Skeletal muscle tissue (tissue), 4 donors: ENCODE data around the gene TMTC2. TPM values are rescaled to one million over a fixed set of nuclear protein-coding genes. Genes with fewer than 3 reads are reported as not detected.
"Not testable (repeated sequence)": the region's sequence is repeated elsewhere in the genome, so short reads cannot be mapped to it uniquely, and the experiment has no call there.

Source experiments
- H3K27ac ChIP-seq: one replicate; pipeline ENCODE4 v1.7.0; 2013; ENCODE audit warnings: mild to moderate bottlenecking, low read depth, low read length, inconsistent platforms
- H3K27me3 ChIP-seq, 3 donors: one replicate each; pipeline ENCODE4 v1.7.0; 2013; ENCODE audit warnings: low read length in 3 of 3; ENCODE audit not compliant: control insufficient read depth in 3 of 3, insufficient read depth in 3 of 3
- H3K36me3 ChIP-seq, 3 donors: one replicate each; pipeline ENCODE4 v1.7.0; 2013; ENCODE audit warnings: low read length in 3 of 3; ENCODE audit not compliant: control insufficient read depth in 3 of 3, insufficient read depth in 3 of 3
- H3K4me1 ChIP-seq, 3 donors: one replicate each; pipeline ENCODE4 v1.7.0; 2013; ENCODE audit warnings: low read length in 3 of 3, mild to moderate bottlenecking in 3 of 3; ENCODE audit not compliant: control insufficient read depth in 3 of 3, insufficient read depth in 3 of 3
- H3K4me3 ChIP-seq, 3 donors: one replicate each; pipeline ENCODE4 v1.7.0; 2013; ENCODE audit warnings: low read length in 3 of 3
- H3K9ac ChIP-seq, 3 donors: one replicate each; pipeline ENCODE4 v1.7.0; 2013; ENCODE audit warnings: low read length in 3 of 3, mild to moderate bottlenecking in 3 of 3, moderate library complexity in 2 of 3, low read depth in 1 of 3
- H3K9me3 ChIP-seq, 3 donors: one replicate each; pipeline ENCODE4 v1.7.0; 2013; ENCODE audit warnings: low read length in 3 of 3; ENCODE audit not compliant: control insufficient read depth in 3 of 3
- total RNA-seq: library from RNA; depleted of rRNA; stranded (reverse); fragments of >200 nt; gene quantifications from one replicate; pipeline ENCODE4 v1.2.3, GENCODE V29; 2014
- donor health status: Osteomylitis.

TMTC2 gene
- total RNA-seq, 1 donor from 2014 or later = 15.7 TPM

GRCh38 chr12:82833481-82833880 is 146.8 kb downstream of the TMTC2 start:
- no peak overlapping the region for H3K27ac ChIP-seq
- H3K4me3 ChIP-seq = no peak overlapping the region
- H3K4me1 ChIP-seq = no peaks in the 10 kb centered on the region
- no peaks in the 10 kb centered on the region for H3K27me3 ChIP-seq
- H3K36me3 ChIP-seq = no peaks in the 10 kb centered on the region
- no peaks in the 10 kb centered on the region for H3K9me3 ChIP-seq
- H3K9ac ChIP-seq = no peak overlapping the region

DNA sequence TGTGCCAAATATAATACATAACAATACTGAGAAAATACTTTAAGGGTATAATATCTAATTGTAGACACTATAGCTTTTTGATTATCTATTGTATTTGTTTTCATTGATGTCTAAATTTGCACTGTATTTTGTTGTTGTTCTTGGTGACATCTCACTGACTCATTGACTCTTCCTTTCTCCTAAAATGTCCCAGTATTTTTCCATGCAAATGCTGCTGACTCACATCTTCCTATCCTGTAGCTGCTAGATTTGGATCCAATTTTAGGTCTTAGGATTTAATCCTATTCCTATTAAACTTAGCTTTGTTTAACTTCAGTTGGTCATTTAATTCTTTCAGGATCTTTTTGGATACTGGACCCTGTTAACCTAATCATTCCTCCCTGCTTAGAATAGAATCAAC is 148.5 kb downstream of the TMTC2 start:
- no peak overlapping the region for H3K9ac ChIP-seq
- H3K9me3 ChIP-seq = no peaks in the 10 kb centered on the region
- H3K4me1 ChIP-seq = no peaks in the 10 kb centered on the region
- H3K27ac ChIP-seq = no peak overlapping the region
- no peaks in the 10 kb centered on the region for H3K27me3 ChIP-seq
- H3K4me3 ChIP-seq = no peak overlapping the region
- no peaks in the 10 kb centered on the region for H3K36me3 ChIP-seq

DNA sequence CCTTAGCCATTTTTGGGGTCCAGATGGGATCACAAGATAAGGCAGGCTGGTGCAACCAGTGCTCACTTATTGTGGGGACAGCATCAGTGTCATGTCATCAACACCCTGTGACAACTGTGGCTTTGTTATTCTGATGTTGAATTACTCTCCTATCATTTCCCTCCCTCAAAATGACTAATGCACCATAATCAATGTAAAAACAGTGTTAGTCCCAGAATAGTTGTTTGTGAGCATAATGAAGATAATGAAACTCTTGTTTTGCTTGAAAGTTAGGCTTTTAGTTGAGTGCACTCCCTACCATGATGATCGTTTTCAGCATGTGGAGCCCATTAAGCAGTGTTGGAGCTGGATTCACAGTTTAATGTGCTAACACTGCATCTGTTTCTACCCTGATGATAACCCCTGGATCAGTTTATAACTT is 151.4 kb downstream of the TMTC2 start:
- H3K36me3 ChIP-seq = no peaks in the 10 kb centered on the region
- no peak overlapping the region for H3K27ac ChIP-seq
- H3K9me3 ChIP-seq = no peaks in the 10 kb centered on the region
- no peak overlapping the region for H3K9ac ChIP-seq
- no peaks in the 10 kb centered on the region for H3K4me1 ChIP-seq
- H3K4me3 ChIP-seq = no peak overlapping the region
- no peaks in the 10 kb centered on the region for H3K27me3 ChIP-seq

GRCh38 chr12:82838827-82839226 is 152.1 kb downstream of the TMTC2 start:
- Histone ChIP-seq H3K4me3 (no peak overlapping the region), H3K9ac (no peak overlapping the region), H3K36me3 (no peaks in the 10 kb centered on the region), H3K27me3 (no peaks in the 10 kb centered on the region), H3K9me3 (no peaks in the 10 kb centered on the region), H3K4me1 (no peaks in the 10 kb centered on the region), H3K27ac (no peak overlapping the region)

GRCh38 chr12:82839796-82840195 is 153.1 kb downstream of the TMTC2 start:
- H3K9ac ChIP-seq = no peak overlapping the region
- no peaks in the 10 kb centered on the region for H3K4me1 ChIP-seq
- H3K27ac ChIP-seq = no peak overlapping the region
- no peaks in the 10 kb centered on the region for H3K36me3 ChIP-seq
- no peak overlapping the region for H3K4me3 ChIP-seq
- H3K9me3 ChIP-seq = no peaks in the 10 kb centered on the region
- H3K27me3 ChIP-seq = no peaks in the 10 kb centered on the region

DNA sequence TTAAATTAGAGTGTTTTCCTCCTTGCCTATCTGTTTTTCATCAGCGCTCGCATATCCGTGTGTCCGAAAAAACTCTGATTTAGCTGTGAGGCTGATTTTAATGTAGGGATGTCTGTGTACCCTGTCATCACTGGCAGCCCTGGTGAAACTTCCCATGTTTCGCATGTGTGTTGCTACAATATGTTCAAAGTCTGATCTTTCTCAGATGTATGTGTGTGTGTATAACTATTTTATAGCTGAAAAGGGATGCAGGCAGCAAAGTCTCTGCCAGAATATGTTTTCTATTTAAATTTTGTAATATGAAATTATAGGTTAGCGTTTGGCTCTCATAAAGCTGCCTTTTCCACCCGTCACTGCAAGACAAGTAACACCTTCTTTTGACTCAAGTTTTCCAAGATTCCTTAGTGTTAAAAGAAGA is 154.8 kb downstream of the TMTC2 start:
- Histone ChIP-seq H3K4me1 (no peaks in the 10 kb centered on the region), H3K9me3 (no peaks in the 10 kb centered on the region), H3K9ac (no peak overlapping the region), H3K36me3 (no peaks in the 10 kb centered on the region), H3K27me3 (no peaks in the 10 kb centered on the region), H3K4me3 (no peak overlapping the region), H3K27ac (no peak overlapping the region)

DNA sequence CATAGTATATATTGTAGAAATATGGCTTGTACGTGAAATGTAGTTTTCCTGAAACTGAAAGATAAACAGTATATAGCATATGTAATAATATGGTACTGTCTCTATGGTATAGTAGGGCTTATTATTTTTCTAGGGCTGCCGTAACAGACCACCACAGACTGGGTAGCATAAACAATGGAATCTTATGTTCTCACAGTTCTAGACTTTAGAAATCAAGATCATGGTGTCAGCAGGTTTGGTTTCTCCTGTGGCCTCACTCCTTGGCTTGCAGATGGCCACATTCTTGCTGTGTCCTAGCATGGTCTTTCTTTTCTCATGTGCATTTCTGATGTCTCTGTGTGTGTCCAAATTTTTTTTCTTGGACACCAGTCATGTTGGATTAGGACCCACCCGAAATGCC is 155.8 kb downstream of the TMTC2 start:
- Histone ChIP-seq H3K27ac (no peak overlapping the region), H3K9ac (no peak overlapping the region), H3K36me3 (no peaks in the 10 kb centered on the region), H3K9me3 (no peaks in the 10 kb centered on the region), H3K4me1 (no peaks in the 10 kb centered on the region), H3K27me3 (no peaks in the 10 kb centered on the region), H3K4me3 (no peak overlapping the region)

DNA sequence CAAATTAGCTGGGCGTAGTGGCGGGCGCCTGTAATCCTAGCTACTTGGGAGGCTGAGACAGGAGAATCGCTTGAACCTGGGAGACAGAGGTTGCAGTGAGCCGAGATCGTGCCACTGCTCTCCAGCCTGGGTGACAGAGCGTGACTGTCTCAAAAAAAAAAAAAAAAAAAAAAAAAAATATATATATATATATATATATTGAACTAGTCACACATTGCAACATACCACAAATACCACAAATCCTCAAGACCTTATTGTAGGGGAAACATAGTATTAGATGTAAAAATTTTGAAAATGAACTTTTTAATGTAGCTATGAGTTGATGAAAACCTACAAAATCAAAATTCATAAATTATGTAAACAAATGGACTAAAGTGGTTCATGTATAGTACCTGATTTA is 158.4 kb downstream of the TMTC2 start:
- H3K4me1 ChIP-seq, H3K27me3 ChIP-seq, H3K9ac ChIP-seq, H3K9me3 ChIP-seq, H3K4me3 ChIP-seq, H3K27ac ChIP-seq, H3K36me3 ChIP-seq: not testable (repeated sequence)

DNA sequence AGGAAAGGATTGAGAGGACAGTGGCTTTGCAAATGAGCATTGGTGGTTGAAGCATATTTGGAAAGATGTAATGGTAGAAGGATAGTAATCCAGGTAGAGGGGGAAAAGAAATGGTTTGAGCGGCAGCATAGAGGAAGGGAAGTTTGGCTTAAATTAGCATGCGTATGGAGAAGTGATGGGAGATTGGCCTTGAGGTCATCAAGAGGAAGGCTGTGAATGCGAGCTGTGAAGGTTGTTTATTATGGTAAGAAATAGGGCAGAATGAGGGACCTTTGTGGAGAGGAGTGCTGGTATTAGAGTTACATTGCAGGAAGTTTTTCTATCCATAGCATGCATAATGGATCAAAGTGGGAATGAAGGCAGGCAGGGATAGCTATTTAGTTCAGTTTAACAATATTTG is 162.1 kb downstream of the TMTC2 start:
- no peak overlapping the region for H3K4me3 ChIP-seq
- no peaks in the 10 kb centered on the region for H3K9me3 ChIP-seq
- H3K36me3 ChIP-seq = no peaks in the 10 kb centered on the region

DNA sequence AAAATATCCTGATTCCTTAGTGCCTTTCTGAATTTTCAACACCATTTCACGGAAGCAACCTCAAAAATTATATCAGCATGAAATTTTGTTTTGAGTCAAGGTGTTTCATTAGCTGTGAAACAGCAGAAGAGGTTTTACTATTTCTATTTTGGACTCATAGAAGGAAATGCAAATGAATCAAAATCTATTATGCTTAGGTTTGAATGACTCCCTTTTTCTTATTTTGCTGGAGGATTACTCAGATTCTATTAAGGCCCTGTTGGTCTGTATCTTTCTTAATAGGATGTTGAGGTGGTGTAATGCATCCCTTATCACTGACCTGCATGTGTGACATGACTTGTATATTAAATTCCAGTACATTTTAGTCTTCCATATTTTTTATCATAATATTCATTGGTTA is 165.8 kb downstream of the TMTC2 start:
- no peak overlapping the region for H3K27ac ChIP-seq
- no peak overlapping the region for H3K4me3 ChIP-seq
- H3K9me3 ChIP-seq = no peaks in the 10 kb centered on the region
- H3K9ac ChIP-seq = no peak overlapping the region
- no peaks in the 10 kb centered on the region for H3K4me1 ChIP-seq
- no peaks in the 10 kb centered on the region for H3K36me3 ChIP-seq
- no peaks in the 10 kb centered on the region for H3K27me3 ChIP-seq

More for the DNA sequence above, 162.1 kb downstream of the TMTC2 start:
- Histone ChIP-seq H3K27me3 (no peaks in the 10 kb centered on the region), H3K9ac (no peak overlapping the region), H3K27ac (no peak overlapping the region), H3K4me1 (no peaks in the 10 kb centered on the region)

DNA sequence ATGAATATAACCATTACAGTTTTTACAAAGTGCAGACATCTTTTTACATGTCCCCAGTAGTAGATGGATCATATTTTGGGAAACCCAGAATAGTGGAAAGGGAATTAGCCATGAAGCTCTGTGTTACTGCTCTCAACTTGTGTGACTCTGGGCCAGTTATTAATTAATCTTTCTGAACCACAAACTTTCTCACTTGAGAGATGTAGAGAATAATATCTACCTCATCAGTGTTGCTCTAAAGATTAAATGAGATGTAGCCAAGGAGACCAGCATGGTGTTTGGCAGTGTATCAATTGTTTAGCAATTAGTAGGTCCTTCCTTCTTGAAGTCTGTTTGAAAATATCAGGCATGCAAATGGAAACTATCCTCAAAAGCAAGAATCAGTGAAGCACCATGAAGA is 169.2 kb downstream of the TMTC2 start:
- Histone ChIP-seq H3K4me1 (no peaks in the 10 kb centered on the region), H3K9ac (no peak overlapping the region), H3K27ac (no peak overlapping the region), H3K9me3 (no peaks in the 10 kb centered on the region), H3K27me3 (no peaks in the 10 kb centered on the region), H3K36me3 (no peaks in the 10 kb centered on the region), H3K4me3 (no peak overlapping the region)
